ENCODE measurements around the gene TMEM252.

TMEM252 gene

DNA sequence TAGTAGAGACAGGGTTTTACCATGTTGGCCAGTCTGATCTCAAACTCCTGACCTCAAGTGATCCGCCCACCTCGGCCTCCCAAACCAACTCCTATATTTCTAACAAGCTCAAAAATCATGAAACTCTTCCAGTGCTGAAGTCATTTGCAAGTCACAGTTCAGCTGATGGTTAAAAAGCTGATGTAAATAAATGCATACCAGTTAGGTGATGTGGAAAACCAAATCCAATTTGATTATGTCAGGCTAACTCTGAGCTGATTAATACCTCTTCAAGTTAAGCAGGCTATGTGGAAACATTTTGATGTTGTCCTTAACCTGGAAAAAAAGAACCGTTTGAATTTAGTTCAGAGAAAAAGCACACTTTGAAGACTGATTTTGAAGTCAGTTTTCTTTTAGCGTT is 51.0 kb downstream of the TMEM252 start:
- H3K27ac ChIP-seq (ENCODE audit: low read length), result no peak overlapping the region
- no peaks in the 10 kb centered on the region for H4K20me1 ChIP-seq (ENCODE audit: insufficient read depth, low read length)
- no peaks in the 10 kb centered on the region for H3K79me2 ChIP-seq (ENCODE audit: low read length)
- H3K4me3 ChIP-seq (ENCODE audit: low read length), result no peak overlapping the region
- no peaks in the 10 kb centered on the region for H3K9me3 ChIP-seq (replicated peaks; ENCODE audit: insufficient read depth, low read length)
- H2AFZ ChIP-seq (ENCODE audit: low read length), result no peak overlapping the region
- no peaks in the 10 kb centered on the region for H3F3A ChIP-seq (ENCODE audit: insufficient read depth, low read length)
- H3K36me3 ChIP-seq (replicated peaks; ENCODE audit: insufficient read depth, low read length), result no peaks in the 10 kb centered on the region
- no peak for DNase-seq
- TF ChIP-seq, protein P1, sequence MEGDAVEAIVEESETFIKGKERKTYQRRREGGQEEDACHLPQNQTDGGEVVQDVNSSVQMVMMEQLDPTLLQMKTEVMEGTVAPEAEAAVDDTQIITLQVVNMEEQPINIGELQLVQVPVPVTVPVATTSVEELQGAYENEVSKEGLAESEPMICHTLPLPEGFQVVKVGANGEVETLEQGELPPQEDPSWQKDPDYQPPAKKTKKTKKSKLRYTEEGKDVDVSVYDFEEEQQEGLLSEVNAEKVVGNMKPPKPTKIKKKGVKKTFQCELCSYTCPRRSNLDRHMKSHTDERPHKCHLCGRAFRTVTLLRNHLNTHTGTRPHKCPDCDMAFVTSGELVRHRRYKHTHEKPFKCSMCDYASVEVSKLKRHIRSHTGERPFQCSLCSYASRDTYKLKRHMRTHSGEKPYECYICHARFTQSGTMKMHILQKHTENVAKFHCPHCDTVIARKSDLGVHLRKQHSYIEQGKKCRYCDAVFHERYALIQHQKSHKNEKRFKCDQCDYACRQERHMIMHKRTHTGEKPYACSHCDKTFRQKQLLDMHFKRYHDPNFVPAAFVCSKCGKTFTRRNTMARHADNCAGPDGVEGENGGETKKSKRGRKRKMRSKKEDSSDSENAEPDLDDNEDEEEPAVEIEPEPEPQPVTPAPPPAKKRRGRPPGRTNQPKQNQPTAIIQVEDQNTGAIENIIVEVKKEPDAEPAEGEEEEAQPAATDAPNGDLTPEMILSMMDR (IDR thresholded peaks at IDR 0.05; ENCODE audit: low read length), result no peak
- no peak for TF ChIP-seq EZH2 (optimal IDR thresholded peaks at IDR 0.05; ENCODE audit: low read depth, low read length)
- no peak for TF ChIP-seq EZH2phosphoT487 (IDR thresholded peaks at IDR 0.05; ENCODE audit: low read length)
- H3K9me2 ChIP-seq (replicated peaks; ENCODE audit: insufficient read depth, low read length), result no peaks in the 10 kb centered on the region
- no peak overlapping the region for H3K4me2 ChIP-seq (ENCODE audit: low read depth, low read length)
- H3K4me1 ChIP-seq (ENCODE audit: low read length), result no peaks in the 10 kb centered on the region
- no peaks in the 10 kb centered on the region for H3K27me3 ChIP-seq (replicated peaks; ENCODE audit: insufficient read depth, low read length)
- H3K9ac ChIP-seq (ENCODE audit: low read length), result no peak overlapping the region

DNA sequence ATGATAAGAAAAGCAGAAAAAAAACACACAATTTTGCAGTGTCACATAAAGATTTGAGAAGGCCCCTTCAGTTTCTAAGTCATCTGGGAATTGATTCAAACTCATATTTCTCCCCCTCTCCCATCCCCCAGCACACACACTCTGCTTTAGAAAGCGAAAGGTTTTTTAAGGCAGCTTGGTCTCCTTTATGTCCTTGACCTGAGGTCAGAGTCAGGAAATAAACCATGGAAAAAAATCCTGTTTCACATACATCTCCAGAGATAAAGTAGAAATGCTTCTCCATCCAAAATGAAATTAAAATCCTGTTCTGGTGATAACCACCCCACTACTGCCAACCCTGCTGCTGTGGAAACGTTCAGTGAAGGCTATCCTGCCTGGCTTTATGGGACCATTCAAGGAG is 52.6 kb downstream of the TMEM252 start:
- Histone ChIP-seq H3K9me2 (replicated peaks; ENCODE audit: insufficient read depth, low read length) (no peaks in the 10 kb centered on the region), H3F3A (ENCODE audit: insufficient read depth, low read length) (no peaks in the 10 kb centered on the region), H4K20me1 (ENCODE audit: insufficient read depth, low read length) (no peaks in the 10 kb centered on the region), H3K79me2 (ENCODE audit: low read length) (no peaks in the 10 kb centered on the region), H3K9ac (ENCODE audit: low read length) (no peak overlapping the region), H3K27ac (ENCODE audit: low read length) (no peak overlapping the region), H3K4me2 (ENCODE audit: low read depth, low read length) (no peak overlapping the region), H3K4me1 (ENCODE audit: low read length) (no peaks in the 10 kb centered on the region), H2AFZ (ENCODE audit: low read length) (no peak overlapping the region), H3K4me3 (ENCODE audit: low read length) (no peak overlapping the region), H3K36me3 (replicated peaks; ENCODE audit: insufficient read depth, low read length) (no peaks in the 10 kb centered on the region), H3K27me3 (replicated peaks; ENCODE audit: insufficient read depth, low read length) (no peaks in the 10 kb centered on the region), H3K9me3 (replicated peaks; ENCODE audit: insufficient read depth, low read length) (no peaks in the 10 kb centered on the region)
- DNase-seq, result no peak
- TF ChIP-seq EZH2phosphoT487 (IDR thresholded peaks at IDR 0.05; ENCODE audit: low read length), result no peak
- TF ChIP-seq, protein P1 (IDR thresholded peaks at IDR 0.05; ENCODE audit: low read length), result no peak
- no peak for TF ChIP-seq EZH2 (optimal IDR thresholded peaks at IDR 0.05; ENCODE audit: low read depth, low read length)
